K562 (cell line): ENCODE measurements around the gene SLC22A23. TPM values are rescaled to one million over a fixed set of nuclear protein-coding genes. Genes with fewer than 3 reads are reported as not detected.
A peak's percentile ranks its signal among the peaks of the same experiment; 100 is the strongest.

Source experiments
- CCNT2 ChIP-seq: IDR thresholded peaks from 2 replicates; pipeline ENCODE4 v1.6.1; 2011; ENCODE audit warnings: borderline replicate concordance, low read depth, mild to moderate bottlenecking, moderate library complexity, mixed read lengths, low read length; ENCODE audit not compliant: insufficient read length; ENCODE audit errors: extremely low read depth
- E2F5 ChIP-seq: sonication (generic); formaldehyde crosslinking; IDR thresholded peaks from 2 replicates; pipeline ENCODE4 v1.8.0; 2022; ENCODE audit warnings: mild to moderate bottlenecking, missing genetic modification reagents
- HCFC1 ChIP-seq: IDR thresholded peaks from 2 replicates; pipeline ENCODE4 v1.6.1; 2012; ENCODE audit warnings: low read depth, low read length, improper control_type of control experiment
- HNRNPL ChIP-seq: fragments of 200-400 bp; formaldehyde crosslinking; IDR thresholded peaks from 2 replicates; pipeline ENCODE4 v1.6.1; 2017; ENCODE audit warnings: low read depth, mild to moderate bottlenecking, low read length
- HOXB6 ChIP-seq: fragments of 250-450 bp; sonication (Bioruptor Pico); IDR thresholded peaks from 2 replicates; pipeline ENCODE4 v1.5.1; 2022; ENCODE audit warnings: mild to moderate bottlenecking, borderline replicate concordance
- HSF4 ChIP-seq: fragments of 250-450 bp; sonication (Bioruptor Pico); IDR thresholded peaks from 2 replicates; pipeline ENCODE4 v2.1.2; 2022; ENCODE audit warnings: mild to moderate bottlenecking, moderate library complexity, borderline replicate concordance
- ILK ChIP-seq: fragments of 450-650 bp; IDR thresholded peaks from 2 replicates; pipeline ENCODE4 v1.6.1; 2016; ENCODE audit warnings: missing genetic modification characterization, low read depth, mild to moderate bottlenecking, missing compliant biosample characterization, moderate library complexity, borderline replicate concordance
- MAFK ChIP-seq: IDR thresholded peaks from 2 replicates; pipeline ENCODE4 v1.6.1; 2011; ENCODE audit warnings: low read length, improper control_type of control experiment
- MAZ ChIP-seq, 2 experiments: fragments of 450-650 bp in 1 of 2; sonication (generic) in 1 of 2; formaldehyde crosslinking; IDR thresholded peaks in 1 of 2; conservative IDR thresholded peaks in 1 of 2; 2 replicates each; pipeline versions ENCODE4 v1.4.0 to v1.5.0; 2020; ENCODE audit warnings: mild to moderate bottlenecking in 1 of 2, missing genetic modification reagents in 1 of 2
- NKRF ChIP-seq: fragments of 450-650 bp; IDR thresholded peaks from 2 replicates; pipeline ENCODE4 v1.6.1; 2016; ENCODE audit warnings: borderline replicate concordance
- NR2F6 ChIP-seq: fragments of 450-650 bp; formaldehyde crosslinking; IDR thresholded peaks from 2 replicates; pipeline ENCODE4 v1.4.0; 2020; ENCODE audit warnings: mild to moderate bottlenecking
- SMAD4 ChIP-seq: fragments of 250-450 bp; sonication (Bioruptor Pico); conservative IDR thresholded peaks from 2 replicates; pipeline ENCODE4 v1.8.0; 2021; ENCODE audit warnings: inconsistent platforms, mild to moderate bottlenecking, moderate library complexity
- SRSF9 ChIP-seq: fragments of 200-400 bp; formaldehyde crosslinking; IDR thresholded peaks from 2 replicates; pipeline ENCODE4 v1.6.1; 2017; ENCODE audit warnings: low read depth, low read length, borderline replicate concordance
- SUPT5H ChIP-seq: fragments of 450-650 bp; IDR thresholded peaks from 2 replicates; pipeline ENCODE4 v1.6.1; 2016
- TEAD4 ChIP-seq, 2 experiments: sonication (generic) in 1 of 2; formaldehyde crosslinking in 1 of 2; IDR thresholded peaks; 2 replicates each; pipeline versions ENCODE4 v1.6.1 to v1.8.0; 2012 to 2022; ENCODE audit warnings: borderline replicate concordance in 1 of 2, inconsistent platforms in 1 of 2, low read length in 1 of 2, mild to moderate bottlenecking in 1 of 2, missing genetic modification reagents in 1 of 2
- VEZF1 ChIP-seq: fragments of 200-800 bp; sonication (Bioruptor generic); IDR thresholded peaks from 2 replicates; pipeline ENCODE4 v1.6.1; 2017; ENCODE audit warnings: missing genetic modification characterization, missing compliant biosample characterization
- YBX1 ChIP-seq: fragments of 450-650 bp; IDR thresholded peaks from 2 replicates; pipeline ENCODE4 v1.7.1; 2016; ENCODE audit warnings: mild to moderate bottlenecking
- ZNF184 ChIP-seq: sonication (generic); formaldehyde crosslinking; IDR thresholded peaks from 2 replicates; pipeline ENCODE4 v1.5.0; 2020; ENCODE audit warnings: missing genetic modification reagents
- ZNF263 ChIP-seq: sonication (generic); formaldehyde crosslinking; IDR thresholded peaks from 2 replicates; pipeline ENCODE4 v1.8.0; 2022; ENCODE audit warnings: mild to moderate bottlenecking, missing genetic modification reagents, borderline replicate concordance
- ZNF57 ChIP-seq: fragments of 450-650 bp; formaldehyde crosslinking; IDR thresholded peaks from 2 replicates; pipeline ENCODE4 v1.4.0; 2020; ENCODE audit warnings: mild to moderate bottlenecking, moderate library complexity
- ZNF830 ChIP-seq: fragments of 250-450 bp; sonication (Bioruptor Pico); IDR thresholded peaks from 2 replicates; pipeline ENCODE4 v1.5.0; 2021; ENCODE audit warnings: mild to moderate bottlenecking
- polyA plus RNA-seq, 8 experiments: library from polyadenylated mRNA; depleted of rRNA in 4 of 8; stranded (reverse) in 5 of 8; unstranded in 3 of 8; fragments of >200 nt; fragmentation: Nextera tagmentation in 2 of 8; fragmentation: Illumina TruSeq in 1 of 8; extraction: Ambion mirVana in 2 of 8; extraction: Trizol in 1 of 8; gene quantifications; 2 replicates each; pipeline versions ENCODE4 v1.2.1 to v1.2.3, GENCODE V29; 2011 to 2014; ENCODE audit warnings: inconsistent platforms in 1 of 8, missing spikeins in 1 of 8
- total RNA-seq, 7 experiments: library from RNA; depleted of rRNA in 6 of 7; stranded (reverse); fragments of >200 nt in 6 of 7; fragmentation: Illumina TruSeq in 2 of 7; extraction: Trizol in 2 of 7; gene quantifications; 2 replicates each; pipeline versions ENCODE4 v1.2.1 to v1.2.3, GENCODE V29; 2011 to 2021; ENCODE audit warnings: low replicate concordance in 1 of 7
- TF ChIP-seq, protein P1 (sequence below): fragments of 250-450 bp; sonication (Bioruptor Pico); IDR thresholded peaks from 2 replicates; pipeline ENCODE4 v1.4.0; 2020; ENCODE audit warnings: mild to moderate bottlenecking

Gene SLC22A23
- total and polyA plus RNA-seq, 9 of the 15 experiments (the other 6 are each of a cell fraction or from before 2014, with no cell fraction given) = 0.30 to 8.7 (median 2.5) TPM

- TF ChIP-seq, protein P1, sequence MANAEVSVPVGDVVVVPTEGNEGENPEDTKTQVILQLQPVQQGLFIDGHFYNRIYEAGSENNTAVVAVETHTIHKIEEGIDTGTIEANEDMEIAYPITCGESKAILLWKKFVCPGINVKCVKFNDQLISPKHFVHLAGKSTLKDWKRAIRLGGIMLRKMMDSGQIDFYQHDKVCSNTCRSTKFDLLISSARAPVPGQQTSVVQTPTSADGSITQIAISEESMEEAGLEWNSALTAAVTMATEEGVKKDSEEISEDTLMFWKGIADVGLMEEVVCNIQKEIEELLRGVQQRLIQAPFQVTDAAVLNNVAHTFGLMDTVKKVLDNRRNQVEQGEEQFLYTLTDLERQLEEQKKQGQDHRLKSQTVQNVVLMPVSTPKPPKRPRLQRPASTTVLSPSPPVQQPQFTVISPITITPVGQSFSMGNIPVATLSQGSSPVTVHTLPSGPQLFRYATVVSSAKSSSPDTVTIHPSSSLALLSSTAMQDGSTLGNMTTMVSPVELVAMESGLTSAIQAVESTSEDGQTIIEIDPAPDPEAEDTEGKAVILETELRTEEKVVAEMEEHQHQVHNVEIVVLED (CRISPR knock-in tag) = peak; percentile 40; the same call in 1 of the 2 replicates
- no peak for TF ChIP-seq YBX1
- no peak for TF ChIP-seq TEAD4 (IDR thresholded peaks at IDR 0.05; ENCODE audit: low read length)
- peak; percentile 52; the same call in 1 of the 2 replicates for TF ChIP-seq TEAD4 (CRISPR knock-in tag; IDR thresholded peaks at IDR 0.05; ENCODE audit: borderline replicate concordance)
- peak; percentile 78 for TF ChIP-seq CCNT2
- TF ChIP-seq ZNF57 = no peak
- TF ChIP-seq E2F5 (CRISPR knock-in tag) = 0 out of 2 replicates have a peak, but pooled peaks have one; percentile 80
- peak; percentile 41 for TF ChIP-seq SMAD4
- peak; percentile 97 to 99 for TF ChIP-seq MAZ (CRISPR knock-in tag; conservative IDR thresholded peaks at IDR 0.05 in 1 of 2, IDR thresholded peaks at IDR 0.05 in 1 of 2)
- no peak for TF ChIP-seq HOXB6 (CRISPR knock-in tag)
- TF ChIP-seq HCFC1 = peak; percentile 66
- TF ChIP-seq HSF4 (CRISPR knock-in tag) = no peak
- no peak for TF ChIP-seq NR2F6
- no peak for TF ChIP-seq ZNF263
- TF ChIP-seq NKRF = peak; percentile 97
- peak; percentile 79; the same call in 1 of the 2 replicates for TF ChIP-seq HNRNPL
- no peak for TF ChIP-seq ZNF830 (CRISPR knock-in tag)
- no peak for TF ChIP-seq MAFK
- no peak for TF ChIP-seq ZNF184 (CRISPR knock-in tag)
- TF ChIP-seq SRSF9 = no peak
- peak; percentile 93 for TF ChIP-seq VEZF1 (CRISPR knock-in tag)
- TF ChIP-seq ILK (tag) = no peak
- peak; percentile 83 for TF ChIP-seq SUPT5H
Measured at GRCh38 chr6:3258720-3259490, 197.9 kb downstream of the SLC22A23 start, which contains the start of gene PSMG4 (continued).
